GM18870 (cell line): ENCODE results near the gene CDK14.
"Not testable (repeated sequence)": the region's sequence is repeated elsewhere in the genome, so short reads cannot be mapped to it uniquely, and the experiment has no call there.

ENCODE experiments used
- ATAC-seq: cut with Tn5 transposase; IDR thresholded peaks from one replicate; pipeline ENCODE4 v1.9.1; 2021; ENCODE audit warnings: moderate library complexity; ENCODE audit not compliant: unreplicated experiment

CDK14 gene

GRCh38 chr7:90749262-90749661, 153.1 kb downstream of the CDK14 start:
- ATAC-seq = no peak

- ATAC-seq = peak; percentile 48
Observed at GRCh38 chr7:90749774-90750173, 153.7 kb downstream of the CDK14 start.

- ATAC-seq = no peak
Observed at GRCh38 chr7:90751595-90751994, 155.5 kb downstream of the CDK14 start.

GRCh38 chr7:90752051-90752450, 155.9 kb downstream of the CDK14 start:
- peak; percentile 60 for ATAC-seq

- no peak for ATAC-seq
Observed at GRCh38 chr7:90755041-90755440, 158.9 kb downstream of the CDK14 start.

- no peak for ATAC-seq
Observed at GRCh38 chr7:90756366-90756765, 160.2 kb downstream of the CDK14 start.

- ATAC-seq = peak; percentile 56
Observed at GRCh38 chr7:90757565-90757950, 161.4 kb downstream of the CDK14 start.

- no peak for ATAC-seq
Observed at GRCh38 chr7:90758933-90759562, 162.9 kb downstream of the CDK14 start.

- no peak for ATAC-seq
Observed at GRCh38 chr7:90759710-90760109, 163.6 kb downstream of the CDK14 start.

- no peak for ATAC-seq
Observed at GRCh38 chr7:90760892-90761291, 164.8 kb downstream of the CDK14 start.

GRCh38 chr7:90761584-90761983, 165.5 kb downstream of the CDK14 start:
- ATAC-seq = no peak

GRCh38 chr7:90763108-90763507, 167.0 kb downstream of the CDK14 start:
- no peak for ATAC-seq

- no peak for ATAC-seq
Observed at GRCh38 chr7:90764848-90765570, 168.9 kb downstream of the CDK14 start.

GRCh38 chr7:90766814-90767564, 170.9 kb downstream of the CDK14 start:
- no peak for ATAC-seq

- no peak for ATAC-seq
Observed at GRCh38 chr7:90768301-90768700, 172.2 kb downstream of the CDK14 start.

- no peak for ATAC-seq
Observed at GRCh38 chr7:90769036-90769435, 172.9 kb downstream of the CDK14 start.

- not testable (repeated sequence) for ATAC-seq
Observed at GRCh38 chr7:90769566-90769965, 173.4 kb downstream of the CDK14 start.

GRCh38 chr7:90771281-90771680, 175.2 kb downstream of the CDK14 start:
- no peak for ATAC-seq

- no peak for ATAC-seq
Observed at GRCh38 chr7:90772410-90772809, 176.3 kb downstream of the CDK14 start.

- ATAC-seq = no peak
Observed at GRCh38 chr7:90773269-90773668, 177.1 kb downstream of the CDK14 start.

- no peak for ATAC-seq
Observed at GRCh38 chr7:90774706-90775105, 178.6 kb downstream of the CDK14 start.

- ATAC-seq = no peak
Observed at GRCh38 chr7:90775383-90775965, 179.4 kb downstream of the CDK14 start.
